Islet of Langerhans (tissue), 1 donor: ENCODE measurements around the gene C5AR2.
"Not testable (repeated sequence)": the region's sequence is repeated elsewhere in the genome, so short reads cannot be mapped to it uniquely, and the experiment has no call there.

ENCODE experiments used
- FAIRE-seq: peaks from one replicate; lab custom pipeline; 2011; peaks lifted over from hg19 to GRCh38; lab: Jason Lieb, UNC

C5AR2 gene

DNA sequence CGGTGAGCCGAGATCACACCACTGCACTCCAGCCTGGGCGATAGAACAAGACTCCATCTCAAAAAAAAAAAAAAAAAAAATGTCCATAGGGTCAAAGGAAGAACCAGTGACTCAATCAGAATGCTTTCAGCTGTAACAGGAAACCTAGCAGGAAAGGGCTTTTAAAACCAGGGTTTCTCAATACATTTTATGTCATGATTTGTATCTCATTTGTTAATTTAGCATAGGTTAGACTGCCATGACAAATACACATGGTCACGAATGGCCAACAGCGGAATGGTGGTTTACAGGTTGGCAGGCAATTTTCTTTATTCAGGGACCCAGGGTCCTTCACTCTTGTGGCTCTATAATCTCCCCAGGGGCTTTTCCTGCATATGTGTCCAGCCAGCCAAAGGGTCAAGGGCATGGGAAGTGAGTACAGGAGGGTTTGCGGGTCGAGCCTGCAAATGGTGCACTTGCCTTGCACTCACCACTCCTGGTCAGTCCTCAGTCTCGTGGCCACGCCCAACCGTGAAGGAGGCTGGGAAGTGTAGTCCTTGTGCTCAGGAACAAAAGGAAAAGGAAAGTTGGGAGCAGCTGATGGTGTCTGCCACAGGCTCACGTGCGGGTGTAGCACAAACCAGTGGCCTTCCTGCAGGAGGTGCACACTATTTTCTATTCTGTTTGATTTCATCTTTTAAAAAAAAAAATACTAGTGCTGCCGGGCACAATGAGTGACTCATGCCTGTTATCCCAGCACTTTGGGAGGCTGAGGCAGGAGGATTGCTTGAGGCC is 32.0 kb downstream of the C5AR2 start:
- FAIRE-seq = no peak

DNA sequence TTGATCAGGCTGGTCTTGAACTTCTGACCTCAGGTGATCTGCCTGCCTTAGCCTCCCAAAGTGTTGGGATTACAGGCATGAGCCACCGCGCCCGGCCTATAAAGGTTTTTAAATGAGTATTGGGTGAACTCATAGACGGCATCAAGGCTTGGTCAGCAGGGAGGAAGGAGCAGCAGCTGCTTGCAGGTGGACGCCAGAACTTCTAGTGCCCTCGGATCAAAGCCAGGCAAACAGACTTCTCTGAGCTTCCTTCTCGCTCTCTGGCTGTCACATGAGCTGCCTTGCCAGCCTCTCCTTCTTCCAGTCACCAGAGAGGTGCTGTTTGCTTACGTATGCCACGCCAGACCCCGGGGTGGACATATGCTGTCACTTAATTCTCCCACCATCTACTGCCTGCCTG is 33.5 kb downstream of the C5AR2 start:
- not testable (repeated sequence) for FAIRE-seq

DNA sequence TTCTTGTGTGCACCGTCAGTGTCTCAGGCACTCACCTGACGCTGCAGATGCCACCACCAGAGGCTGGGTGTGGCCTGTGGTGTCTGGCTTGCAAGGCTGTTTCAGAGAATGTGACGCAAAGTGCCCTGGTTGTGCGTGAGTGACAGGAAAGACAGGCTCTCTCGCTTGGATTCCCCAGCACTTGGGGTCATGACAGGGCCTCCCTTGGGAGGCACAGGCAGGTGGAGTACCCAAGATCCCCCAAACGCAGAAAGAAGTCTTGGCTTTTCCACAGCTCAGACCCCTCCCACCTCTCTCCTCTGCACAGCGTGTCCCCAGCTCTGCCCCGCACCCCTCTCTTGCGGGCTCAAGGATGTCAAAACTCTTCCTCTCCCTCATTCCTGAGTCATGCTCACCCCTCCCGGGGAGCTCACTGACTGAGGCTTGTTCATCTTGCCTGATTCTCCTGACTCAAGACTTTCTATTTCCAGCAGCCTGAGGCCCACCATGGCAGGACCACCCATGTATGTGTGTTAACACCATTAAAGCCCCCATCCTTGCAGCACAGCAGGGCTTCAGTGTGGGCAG is 38.2 kb downstream of the C5AR2 start:
- no peak for FAIRE-seq

DNA sequence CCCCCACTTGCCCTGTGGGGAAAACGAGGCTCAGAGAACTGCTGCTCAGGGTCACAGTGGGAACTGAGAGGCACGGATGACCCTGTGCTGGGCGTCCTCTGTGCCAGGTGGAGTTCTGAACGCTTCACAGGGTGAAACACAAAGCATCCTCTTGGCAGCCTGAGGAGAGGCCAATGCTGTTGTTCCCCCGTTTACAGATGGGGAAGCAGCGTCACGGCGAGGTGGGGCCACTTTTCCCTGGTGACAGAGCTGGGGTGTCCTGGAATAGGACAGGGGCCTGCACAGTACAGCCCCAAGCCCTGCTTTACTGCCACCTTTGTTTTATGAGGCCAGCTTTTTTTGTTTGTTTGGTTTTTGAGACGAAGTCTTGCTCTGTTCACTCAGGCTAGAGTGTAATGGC is 39.3 kb downstream of the C5AR2 start:
- FAIRE-seq = no peak

DNA sequence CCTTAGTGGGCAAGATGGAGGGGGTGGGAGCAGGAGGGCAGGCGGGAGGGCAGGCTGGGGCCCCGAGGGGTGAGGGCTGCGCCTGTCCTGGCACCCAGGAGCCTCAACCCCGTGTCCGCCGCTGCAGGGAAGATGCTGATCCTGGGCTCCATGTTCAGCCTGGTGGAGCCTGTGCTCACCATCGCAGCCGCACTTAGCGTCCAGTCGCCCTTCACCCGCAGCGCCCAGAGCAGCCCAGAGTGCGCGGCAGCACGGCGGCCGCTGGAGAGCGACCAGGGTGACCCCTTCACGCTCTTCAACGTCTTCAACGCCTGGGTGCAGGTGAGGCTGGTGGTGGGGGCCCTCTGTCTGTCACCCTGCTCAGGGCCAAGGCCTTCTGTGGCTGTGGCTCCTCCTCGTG is 40.6 kb downstream of the C5AR2 start:
- FAIRE-seq = no peak

DNA sequence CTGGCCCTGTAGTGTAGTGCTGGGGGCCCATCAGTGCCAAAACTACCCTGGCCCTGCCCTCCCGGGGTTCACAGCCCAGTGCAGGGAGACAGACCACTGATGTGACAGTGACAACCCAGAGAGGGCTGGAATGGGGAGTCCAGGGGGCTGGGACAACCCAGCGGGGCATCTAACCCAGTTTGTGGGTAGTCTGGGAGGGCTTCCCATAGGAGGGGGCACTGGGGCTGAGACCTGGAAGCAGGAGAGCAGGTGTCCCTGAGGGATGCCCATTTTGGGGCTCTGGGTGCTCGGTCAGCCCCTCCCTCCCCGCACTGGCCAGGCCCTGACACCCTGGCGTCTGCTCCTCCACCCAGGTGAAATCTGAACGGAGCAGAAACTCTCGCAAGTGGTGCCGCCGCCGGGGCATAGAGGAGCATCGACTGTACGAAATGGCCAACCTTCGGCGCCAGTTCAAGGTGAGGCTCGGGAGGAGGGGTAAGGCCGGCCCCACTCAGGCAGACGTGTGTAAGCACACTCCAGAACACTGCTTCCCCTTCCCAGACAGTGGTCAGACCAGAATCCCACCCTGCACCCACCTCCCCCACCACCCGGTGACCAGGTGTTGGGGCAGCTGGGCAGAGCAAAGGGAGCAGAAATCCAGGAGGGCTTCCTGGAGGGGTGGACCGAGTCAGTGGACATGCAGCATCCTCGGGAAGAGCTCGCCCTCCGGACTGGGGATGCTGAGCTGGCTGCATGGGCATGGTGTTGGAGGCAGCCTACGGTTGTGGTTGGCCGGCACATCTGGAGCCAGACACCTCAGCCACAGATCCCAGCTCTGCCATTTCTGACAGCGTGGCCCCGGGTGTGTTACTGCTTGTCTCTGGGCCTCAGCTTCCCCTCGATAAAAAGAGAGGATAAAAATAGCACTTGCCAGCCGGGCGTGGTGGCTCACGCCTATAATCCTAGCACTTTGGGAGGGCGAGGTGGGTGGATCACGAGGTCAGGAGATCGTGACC is 41.6 kb downstream of the C5AR2 start:
- no peak for FAIRE-seq

DNA sequence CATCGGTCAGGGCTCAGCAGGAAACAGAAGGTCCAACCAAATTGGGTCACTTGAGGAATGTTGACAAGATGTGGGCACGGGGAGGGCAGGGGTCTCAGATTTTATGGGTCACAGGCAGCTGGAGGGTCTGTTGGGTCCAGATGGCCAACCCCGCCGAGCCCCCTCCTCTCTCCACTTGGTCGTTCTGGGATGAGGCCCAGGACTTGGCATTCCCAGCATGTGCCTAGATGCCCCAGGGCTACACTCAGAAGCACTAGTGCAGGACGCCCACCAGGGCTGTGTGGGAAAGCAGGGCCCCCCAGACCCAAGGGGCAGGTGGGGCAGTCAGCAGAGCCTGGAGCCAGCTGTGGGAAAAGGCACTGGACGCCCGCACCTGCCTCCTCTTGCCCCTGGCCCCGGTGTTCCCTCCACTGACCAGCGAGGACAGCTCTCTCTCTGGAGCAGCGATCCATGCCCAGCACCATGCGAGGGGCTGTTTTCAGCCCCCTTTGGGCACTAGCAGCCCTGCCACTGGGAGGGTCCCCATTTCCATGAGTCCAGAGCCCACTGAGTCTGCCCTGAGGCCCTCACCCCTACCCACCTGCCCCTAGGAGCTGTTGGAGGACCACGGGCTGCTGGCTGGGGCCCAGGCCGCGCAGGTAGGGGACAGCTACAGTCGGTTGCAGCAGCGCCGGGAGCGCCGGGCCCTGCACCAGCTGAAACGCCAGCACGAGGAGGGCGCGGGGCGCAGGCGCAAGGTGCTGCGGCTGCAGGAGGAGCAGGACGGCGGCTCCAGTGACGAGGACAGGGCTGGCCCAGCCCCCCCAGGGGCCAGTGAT is 43.1 kb downstream of the C5AR2 start:
- no peak for FAIRE-seq

DNA sequence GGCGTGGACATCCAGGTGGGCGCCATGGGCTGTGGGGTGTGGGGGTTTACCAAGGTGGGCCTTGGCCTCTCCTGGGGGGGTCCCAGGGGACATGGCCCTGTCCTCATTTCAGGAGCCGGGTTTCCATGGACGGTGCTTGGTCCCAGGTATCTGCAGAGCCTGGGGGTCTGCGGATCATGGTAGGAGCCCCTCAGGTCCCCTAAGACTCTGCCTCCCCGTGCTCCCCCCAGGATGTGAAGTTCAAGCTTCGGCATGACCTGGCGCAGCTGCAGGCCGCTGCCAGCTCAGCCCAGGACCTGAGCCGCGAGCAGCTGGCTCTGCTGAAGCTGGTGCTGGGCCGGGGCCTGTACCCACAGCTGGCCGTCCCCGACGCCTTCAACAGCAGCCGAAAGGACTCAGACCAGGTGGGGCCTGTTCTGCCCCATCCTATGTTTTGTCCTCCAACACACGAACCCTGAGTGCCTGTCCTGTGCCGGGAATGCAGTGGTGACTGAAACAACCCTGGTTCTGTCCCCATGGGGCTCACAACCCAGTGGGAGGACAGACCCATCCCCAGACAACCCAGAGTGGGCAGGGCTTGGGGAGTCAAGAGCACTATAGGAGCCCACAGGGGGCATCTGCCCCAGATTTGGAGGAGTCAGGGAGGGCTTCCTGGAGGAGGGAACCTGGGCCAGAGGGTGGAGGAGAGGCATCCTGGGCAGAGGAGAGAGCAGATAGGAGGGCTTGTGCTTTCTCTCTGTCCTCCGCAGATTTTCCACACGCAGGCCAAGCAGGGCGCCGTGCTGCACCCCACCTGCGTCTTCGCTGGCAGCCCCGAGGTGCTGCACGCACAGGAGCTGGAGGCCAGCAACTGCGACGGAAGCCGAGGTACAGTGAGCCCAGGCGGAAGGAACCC is 44.0 kb downstream of the C5AR2 start:
- FAIRE-seq = no peak

DNA sequence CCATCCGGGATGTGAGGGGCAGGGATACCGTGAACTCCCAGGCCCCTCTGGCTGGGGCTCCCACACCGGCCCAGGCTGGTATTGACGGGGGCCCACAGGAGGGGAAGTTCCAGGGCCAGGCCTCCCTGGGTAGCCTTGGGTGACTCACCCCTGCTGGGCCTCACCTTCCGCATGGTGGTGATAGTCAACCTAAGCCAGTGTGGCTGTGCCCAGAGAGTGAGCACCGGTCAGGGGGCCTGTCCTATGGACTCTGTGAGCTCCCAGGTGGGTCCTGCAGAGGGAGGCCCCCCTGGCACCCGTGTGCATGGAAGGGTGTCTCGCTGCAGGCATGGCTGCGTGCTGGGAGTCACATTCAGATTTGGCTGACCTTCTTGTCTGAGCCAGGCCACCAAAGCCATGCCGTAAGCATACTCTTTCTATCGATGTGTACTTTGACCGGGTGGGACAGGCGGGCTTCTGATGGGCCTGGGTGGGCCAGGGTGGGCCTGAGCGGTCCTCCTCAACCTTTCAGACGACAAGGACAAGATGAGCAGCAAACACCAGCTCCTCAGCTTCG is 44.7 kb downstream of the C5AR2 start:
- no peak for FAIRE-seq

DNA sequence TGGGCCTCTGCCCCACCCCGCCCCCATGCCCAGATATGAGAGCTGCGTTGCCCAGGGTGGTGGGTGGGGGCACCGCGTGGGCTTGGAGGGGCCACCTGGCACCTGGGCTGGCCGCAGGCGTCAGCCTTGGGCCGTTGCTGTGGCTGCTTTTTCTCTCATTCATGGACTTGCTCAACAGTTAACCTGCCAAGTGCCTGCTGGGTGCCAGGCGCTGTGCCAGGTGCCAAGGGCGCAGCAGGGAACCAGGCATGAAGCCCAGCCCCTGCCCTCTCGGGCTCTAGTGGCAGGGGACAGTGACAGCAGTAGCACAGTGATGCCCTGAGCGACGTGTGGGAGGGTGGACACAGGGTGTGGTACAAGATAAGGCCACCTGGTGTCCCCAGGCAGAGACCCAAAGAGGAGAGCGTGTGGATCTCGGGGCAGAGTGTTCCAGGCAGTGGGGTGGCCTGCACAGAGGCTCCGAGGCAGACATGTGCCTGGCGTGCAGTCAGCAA is 45.3 kb downstream of the C5AR2 start:
- FAIRE-seq = no peak

DNA sequence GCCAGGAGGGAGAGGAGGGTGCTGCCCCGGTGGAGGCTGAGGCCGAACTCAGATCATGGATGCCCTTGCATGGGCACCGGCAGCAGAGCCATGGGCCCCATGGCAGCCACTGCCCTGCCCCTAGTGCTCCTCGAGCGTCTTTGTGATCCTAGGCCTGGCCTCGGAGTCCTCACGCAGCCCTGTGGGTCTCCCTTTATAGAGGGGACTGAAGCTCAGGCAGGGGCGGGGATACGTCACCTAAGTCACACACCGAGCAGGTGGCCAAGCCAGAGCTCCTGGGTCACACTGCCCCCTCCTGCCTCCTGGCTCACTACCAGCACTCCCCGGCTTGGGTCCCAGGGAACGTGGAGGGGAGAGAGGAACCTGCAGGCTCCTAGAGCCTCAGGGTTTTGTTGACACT is 45.8 kb downstream of the C5AR2 start:
- no peak for FAIRE-seq

DNA sequence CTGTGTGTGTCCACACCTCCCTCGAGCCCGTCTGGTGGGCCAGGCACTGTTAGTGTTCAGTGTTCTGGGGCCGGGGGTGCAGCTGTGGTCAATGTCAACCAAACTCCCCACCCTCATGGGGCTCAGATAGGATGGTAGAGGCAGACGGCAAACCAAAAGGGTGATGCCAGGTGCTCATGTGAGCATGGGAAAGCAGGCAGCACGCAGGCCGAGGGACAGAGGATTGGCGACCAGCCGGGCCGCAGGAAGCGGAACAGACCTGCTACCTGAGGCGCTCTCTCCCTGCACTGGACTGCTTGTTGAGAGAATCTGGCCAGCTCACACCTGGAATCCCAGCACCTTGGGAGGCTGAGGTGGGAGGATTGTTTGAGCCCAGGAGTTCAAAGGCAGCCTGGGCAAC is 46.3 kb downstream of the C5AR2 start:
- no peak for FAIRE-seq

DNA sequence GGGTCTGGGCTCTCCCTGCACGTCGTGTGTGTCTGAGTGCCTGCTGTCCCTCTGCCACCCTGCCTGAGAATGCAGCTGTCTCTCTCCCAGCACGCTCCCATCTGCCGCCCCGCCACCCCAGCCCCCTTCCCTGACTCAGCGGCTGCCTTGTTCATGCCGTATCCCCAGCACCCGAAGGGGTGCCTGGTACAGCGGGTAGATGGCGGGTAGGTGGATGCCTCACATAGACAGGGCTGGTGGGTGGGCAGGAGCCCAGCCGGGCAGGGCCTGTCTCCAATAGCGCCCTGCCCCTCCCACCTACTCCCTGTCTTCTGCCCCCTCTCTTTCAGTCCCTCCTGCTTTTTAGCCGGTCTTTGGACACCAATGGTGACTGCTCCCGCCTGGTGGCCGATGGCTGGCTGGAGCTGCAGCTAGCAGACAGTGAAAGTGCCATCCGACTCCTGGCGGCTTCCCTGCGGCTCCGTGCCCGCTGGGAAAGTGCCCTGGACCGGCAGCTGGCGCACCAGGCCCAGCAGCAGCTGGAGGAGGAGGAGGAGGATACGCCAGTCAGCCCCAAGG is 47.5 kb downstream of the C5AR2 start:
- FAIRE-seq = no peak

DNA sequence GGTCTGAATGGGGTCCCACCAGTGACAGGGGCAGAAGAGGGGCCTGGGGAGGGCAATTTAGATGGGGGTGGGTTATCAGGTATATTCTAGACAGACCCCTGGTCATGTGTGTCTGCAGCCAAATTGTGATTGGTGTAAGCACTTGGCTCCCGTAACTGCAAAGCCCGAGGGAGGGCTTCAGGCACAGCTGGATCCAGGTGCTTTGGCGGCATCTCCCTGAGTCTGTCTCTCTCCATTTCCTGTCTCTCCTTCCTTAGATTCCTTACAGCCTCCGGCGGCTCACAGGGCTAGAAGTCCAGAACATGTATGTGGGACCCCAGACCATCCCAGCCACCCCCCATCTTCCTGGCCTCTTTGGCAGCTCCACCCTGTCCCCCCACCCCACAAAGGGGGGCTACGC is 48.6 kb downstream of the C5AR2 start:
- FAIRE-seq = no peak

DNA sequence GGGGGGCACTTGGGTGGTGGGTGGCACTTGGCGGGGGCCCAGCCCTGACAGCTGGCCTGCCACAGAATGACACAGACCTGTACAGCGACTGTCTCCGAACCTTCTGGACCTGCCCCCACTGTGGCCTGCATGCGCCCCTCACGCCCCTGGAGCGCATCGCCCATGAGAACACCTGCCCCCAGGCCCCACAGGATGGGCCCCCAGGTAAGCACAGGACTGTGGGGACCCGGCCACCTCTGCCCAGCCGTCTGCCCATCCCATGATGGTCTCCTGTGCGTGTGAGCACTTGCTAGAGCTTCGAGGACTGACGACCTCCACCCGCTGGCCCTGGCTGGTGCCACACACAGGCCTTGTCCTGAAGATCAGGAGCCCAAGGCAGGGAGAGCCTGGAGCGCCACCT is 49.1 kb downstream of the C5AR2 start:
- FAIRE-seq = no peak

DNA sequence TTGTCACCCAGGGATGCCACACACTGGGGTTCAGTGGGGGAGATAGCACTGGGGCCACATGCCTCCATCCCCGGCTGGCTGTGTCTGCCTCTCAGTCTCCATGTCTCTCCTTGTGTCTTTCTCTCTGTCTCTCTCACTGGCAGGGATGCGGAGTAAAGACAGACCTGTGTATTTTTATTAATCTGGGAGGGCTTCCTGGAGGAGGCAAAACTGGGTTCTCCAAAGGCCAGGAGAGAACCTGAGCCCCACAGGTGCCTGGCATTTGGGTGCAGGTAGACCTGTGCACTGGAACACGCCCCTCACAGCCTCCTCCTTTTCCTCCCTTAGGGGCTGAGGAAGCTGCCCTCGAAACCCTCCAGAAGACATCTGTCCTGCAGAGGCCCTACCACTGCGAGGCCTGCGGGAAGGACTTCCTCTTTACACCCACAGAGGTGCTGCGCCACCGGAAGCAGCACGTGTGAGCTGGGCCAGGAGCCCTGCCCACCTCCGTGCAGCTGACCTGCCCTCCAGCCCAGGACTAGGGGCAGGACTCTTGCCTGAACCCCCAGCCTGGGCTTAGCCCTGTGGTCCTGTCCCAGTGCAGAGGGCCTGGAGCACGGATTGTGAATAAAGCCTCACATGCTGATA is 49.8 kb downstream of the C5AR2 start:
- FAIRE-seq = no peak

DNA sequence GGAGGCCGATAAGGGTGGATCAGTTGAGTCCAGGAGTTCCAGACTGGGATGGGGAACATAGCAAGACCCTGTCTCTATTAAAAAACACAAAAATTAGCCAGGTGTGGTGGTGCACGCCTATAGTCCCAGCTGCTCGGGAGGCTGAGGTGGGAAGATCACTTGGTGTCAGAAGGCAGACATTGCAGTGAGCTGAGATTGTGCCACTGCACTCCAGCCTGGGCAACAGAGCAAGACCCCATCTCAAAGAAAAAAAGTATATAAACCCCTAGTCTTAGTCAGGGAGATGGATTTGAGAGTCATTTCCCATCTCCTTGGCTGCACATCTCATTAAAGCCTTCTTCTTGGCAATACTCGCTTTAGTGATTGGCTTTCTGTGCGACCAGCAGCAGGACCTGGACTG is 51.9 kb downstream of the C5AR2 start:
- FAIRE-seq = not testable (repeated sequence)

DNA sequence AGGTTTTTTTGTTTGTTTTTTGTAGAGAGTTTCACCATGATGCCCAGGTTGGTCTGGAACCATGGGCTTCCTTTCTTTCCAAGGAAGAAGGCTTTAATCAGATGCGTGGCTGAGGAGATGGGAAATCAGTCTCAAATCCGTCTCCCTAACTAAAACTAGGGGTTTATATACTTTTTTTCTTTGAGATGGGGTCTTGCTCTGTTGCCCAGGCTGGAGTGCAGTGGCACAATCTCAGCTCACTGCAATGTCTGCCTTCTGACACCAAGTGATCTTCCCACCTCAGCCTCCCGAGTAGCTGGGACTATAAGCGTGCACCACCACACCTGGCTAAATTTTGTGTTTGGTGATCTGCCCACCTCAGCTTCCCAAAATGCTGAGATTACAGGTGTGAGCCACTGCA is 52.6 kb downstream of the C5AR2 start:
- FAIRE-seq = not testable (repeated sequence)

DNA sequence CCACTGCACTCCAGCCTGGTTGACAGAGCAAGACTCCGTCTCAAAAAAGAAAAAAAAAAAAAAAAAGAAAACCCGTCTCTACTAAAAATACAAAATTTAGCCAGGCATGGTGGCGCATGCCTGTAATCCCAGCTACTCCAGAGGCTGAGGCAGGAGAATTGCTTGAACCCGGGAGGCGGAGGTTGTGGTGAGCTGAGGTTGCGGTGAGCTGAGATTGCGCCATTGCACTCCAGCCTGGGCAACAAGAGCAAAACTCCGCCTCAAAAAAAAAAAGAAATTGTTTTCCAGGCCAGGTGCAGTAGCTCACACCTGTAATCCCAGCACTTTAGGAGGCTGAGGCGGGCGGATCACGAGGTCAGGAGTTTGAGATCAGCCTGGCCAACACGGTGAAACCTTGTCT is 54.6 kb downstream of the C5AR2 start:
- not testable (repeated sequence) for FAIRE-seq

DNA sequence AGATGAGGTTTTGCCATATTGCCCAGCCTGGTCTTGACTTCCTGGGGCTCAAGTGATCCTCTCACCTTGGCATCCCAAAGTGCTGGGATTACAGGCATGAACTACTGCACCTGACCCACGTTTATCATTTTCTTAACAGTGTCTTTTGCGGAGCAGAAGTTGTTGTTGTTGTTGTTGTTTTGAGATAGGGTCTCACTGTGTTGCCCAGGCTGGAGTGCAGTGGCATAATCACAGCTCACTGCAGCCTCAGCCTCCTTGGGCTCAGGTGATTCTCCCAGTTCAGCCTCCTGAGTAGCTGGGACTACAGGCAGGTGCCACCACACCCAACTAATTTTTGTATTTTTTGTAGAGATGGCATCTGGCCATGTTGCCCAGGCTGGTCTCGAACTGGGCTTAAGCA is 55.6 kb downstream of the C5AR2 start:
- FAIRE-seq = not testable (repeated sequence)
